Spleen (tissue), 7 donors: ENCODE data around the gene HUS1B.

Source experiments
- POLR2A ChIP-seq, 3 donors: fragments of 450-650 bp; IDR thresholded peaks; one replicate each; pipeline ENCODE4 v1.5.1; 2017; ENCODE audit warnings: antibody characterized with exemption in 3 of 3, mild to moderate bottlenecking in 1 of 3
- POLR2AphosphoS5 ChIP-seq, 3 donors: sonication (generic); formaldehyde crosslinking; IDR thresholded peaks; one replicate each; pipeline ENCODE4 v1.5.1; 2017; ENCODE audit warnings: antibody characterized with exemption in 3 of 3
- TF ChIP-seq, protein P1 (sequence below), 11 experiments: fragments of 200-600 bp in 7 of 11; fragments of 450-650 bp in 4 of 11; sonication (generic) in 4 of 11; IDR thresholded peaks in 8 of 11; conservative IDR thresholded peaks in 3 of 11; 1 replicate in 7 of 11; 2 replicates in 4 of 11; pipeline versions ENCODE4 v1.4.0 to v1.8.0; 2016 to 2021; ENCODE audit warnings: antibody characterized with exemption in 11 of 11, inconsistent platforms in 4 of 11, mild to moderate bottlenecking in 1 of 11
- donor health status: DM: no; HTN: no; CAD: no; lungs with moderate emphysema.
- donor health status: DM: no; HTN: no; CAD: no.
- donor health status: DM: no; HTN: no; CAD: no.

DNA sequence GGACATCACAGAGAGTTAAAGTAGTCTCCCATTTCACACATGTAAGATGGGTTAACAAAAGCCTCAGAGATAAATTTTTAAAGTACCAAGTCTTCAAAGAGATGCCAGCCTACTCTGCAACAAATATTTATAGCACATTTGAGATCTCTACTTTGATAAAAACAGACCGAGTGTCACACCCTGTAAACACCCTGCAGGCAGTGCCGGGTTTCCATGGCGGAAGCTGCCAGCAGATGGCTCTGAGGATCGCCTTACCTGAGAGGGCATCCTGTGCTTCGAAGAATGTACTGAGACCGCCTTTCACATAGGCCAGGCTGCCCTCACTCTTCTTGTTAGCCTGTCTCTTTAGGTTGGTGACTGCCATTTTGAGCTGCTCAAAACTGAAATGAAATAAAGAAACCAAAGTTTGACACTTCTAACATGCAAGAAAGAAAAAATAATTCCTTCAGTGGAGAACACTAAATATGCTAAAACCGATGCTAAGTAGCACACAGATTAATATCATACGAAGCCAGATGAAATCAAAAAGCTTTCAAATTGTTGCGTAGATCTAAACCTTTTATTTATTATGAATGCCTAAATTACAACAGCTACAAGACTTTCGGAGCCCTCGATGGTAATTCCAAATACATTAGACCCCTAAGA, 39.3 kb downstream of the HUS1B start:
- TF ChIP-seq, protein P1, sequence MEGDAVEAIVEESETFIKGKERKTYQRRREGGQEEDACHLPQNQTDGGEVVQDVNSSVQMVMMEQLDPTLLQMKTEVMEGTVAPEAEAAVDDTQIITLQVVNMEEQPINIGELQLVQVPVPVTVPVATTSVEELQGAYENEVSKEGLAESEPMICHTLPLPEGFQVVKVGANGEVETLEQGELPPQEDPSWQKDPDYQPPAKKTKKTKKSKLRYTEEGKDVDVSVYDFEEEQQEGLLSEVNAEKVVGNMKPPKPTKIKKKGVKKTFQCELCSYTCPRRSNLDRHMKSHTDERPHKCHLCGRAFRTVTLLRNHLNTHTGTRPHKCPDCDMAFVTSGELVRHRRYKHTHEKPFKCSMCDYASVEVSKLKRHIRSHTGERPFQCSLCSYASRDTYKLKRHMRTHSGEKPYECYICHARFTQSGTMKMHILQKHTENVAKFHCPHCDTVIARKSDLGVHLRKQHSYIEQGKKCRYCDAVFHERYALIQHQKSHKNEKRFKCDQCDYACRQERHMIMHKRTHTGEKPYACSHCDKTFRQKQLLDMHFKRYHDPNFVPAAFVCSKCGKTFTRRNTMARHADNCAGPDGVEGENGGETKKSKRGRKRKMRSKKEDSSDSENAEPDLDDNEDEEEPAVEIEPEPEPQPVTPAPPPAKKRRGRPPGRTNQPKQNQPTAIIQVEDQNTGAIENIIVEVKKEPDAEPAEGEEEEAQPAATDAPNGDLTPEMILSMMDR (IDR thresholded peaks at IDR 0.05 in 8 of 11, conservative IDR thresholded peaks at IDR 0.05 in 3 of 11) = no peak
- TF ChIP-seq POLR2A (IDR thresholded peaks at IDR 0.05) = no peak
- no peak for TF ChIP-seq POLR2AphosphoS5 (IDR thresholded peaks at IDR 0.05)
